ENCODE results near the gene GNA12. TPM values are rescaled to one million over a fixed set of nuclear protein-coding genes. Genes with fewer than 3 reads are reported as not detected.

The GNA12 gene
- total RNA-seq, 4 donors from 2014 or later, result 17.9 to 33.3 (median 21.7) TPM

- H3K27ac ChIP-seq, result peak overlapping the region in 2 of 3 donors; percentile 4 to 37
- TF ChIP-seq POLR2A (IDR thresholded peaks at IDR 0.05) (no peak), CTCF (IDR thresholded peaks at IDR 0.05) (no peak)
- H3K4me3 ChIP-seq (replicated peaks in 1 of 3), result no peak overlapping the region
- peaks cover 0 to 21% of the 10 kb centered on the region in 2 donors for H3K4me1 ChIP-seq
- H3K27me3 ChIP-seq, result no peaks in the 10 kb centered on the region
- no peaks in the 10 kb centered on the region for H3K36me3 ChIP-seq
- H3K9me3 ChIP-seq, result no peaks in the 10 kb centered on the region
- 83 to 84% methylated on average over 7 of the region's 7 CpGs for WGBS, 2 donors
- intact Hi-C loops (cut with DNase I), result no loop called here
- no peak for DNase-seq
These were observed 32.0 kb downstream of the GNA12 start for GRCh38 chr7:2812114-2812487.

- intact Hi-C loops (cut with DNase I), result no loop called here
- DNase-seq, result no peak
- no peaks in the 10 kb centered on the region for H3K27me3 ChIP-seq
- no peaks in the 10 kb centered on the region for H3K36me3 ChIP-seq
- no peak overlapping the region for H3K4me3 ChIP-seq (replicated peaks in 1 of 3)
- no peaks in the 10 kb centered on the region for H3K9me3 ChIP-seq
- TF ChIP-seq POLR2A (IDR thresholded peaks at IDR 0.05), result no peak
- 79 to 90% methylated on average over 19 of the region's 19 CpGs for WGBS, 2 donors
- peak overlapping the region in 2 of 3 donors; percentile 4 to 37 for H3K27ac ChIP-seq
- peaks cover 0 to 21% of the 10 kb centered on the region in 2 donors for H3K4me1 ChIP-seq
These were observed 32.5 kb downstream of the GNA12 start for GRCh38 chr7:2811476-2812113.

- Histone ChIP-seq H3K27ac (peak overlapping the region in 1 of 3 donors; percentile 4), H3K36me3 (no peaks in the 10 kb centered on the region), H3K9me3 (no peaks in the 10 kb centered on the region), H3K4me3 (replicated peaks in 1 of 3) (no peak overlapping the region), H3K4me1 (peaks cover 0 to 21% of the 10 kb centered on the region in 2 donors), H3K27me3 (no peaks in the 10 kb centered on the region)
- 81 to 92% methylated on average over 16 of the region's 16 CpGs for WGBS, 2 donors
- TF ChIP-seq CTCF (IDR thresholded peaks at IDR 0.05), result no peak
- no peak for TF ChIP-seq POLR2A (IDR thresholded peaks at IDR 0.05)
- intact Hi-C loops (cut with DNase I), result no loop called here
- no peak for DNase-seq
These were observed 33.3 kb downstream of the GNA12 start for GRCh38 chr7:2810682-2811415.

GRCh38 chr7:2809903-2810625 is 34.0 kb downstream of the GNA12 start:
- H3K27ac ChIP-seq, result no peak overlapping the region
- DNase-seq, result no peak

More at GRCh38 chr7:2809903-2810625, 34.0 kb downstream of the GNA12 start:
- H3K36me3 ChIP-seq, result no peaks in the 10 kb centered on the region
- TF ChIP-seq CTCF (IDR thresholded peaks at IDR 0.05) (no peak), POLR2A (IDR thresholded peaks at IDR 0.05) (no peak)
- 97 to 98% methylated on average over 8 of the region's 8 CpGs for WGBS, 2 donors
- no peaks in the 10 kb centered on the region for H3K27me3 ChIP-seq
- H3K4me3 ChIP-seq (replicated peaks in 1 of 3), result no peak overlapping the region
- peaks cover 0 to 21% of the 10 kb centered on the region in 2 donors for H3K4me1 ChIP-seq
- intact Hi-C loops (cut with DNase I), result no loop called here
- H3K9me3 ChIP-seq, result no peaks in the 10 kb centered on the region

Measured in thyroid gland (tissue), 4 donors.